Stimulated activated CD4-positive, alpha-beta T cell treated with anti-CD3 and anti-CD28 coated beads, TNF-alpha, amount 100 ng/mL, for 24 hours (primary cell): Measurements from ENCODE around the gene STPG2.

Source experiments
- DNase-seq, 3 experiments: peaks; one replicate each; pipeline ENCODE4 v3.0.0-alpha.2; 2020; ENCODE audit warnings: low read depth in 3 of 3

The STPG2 gene

DNA sequence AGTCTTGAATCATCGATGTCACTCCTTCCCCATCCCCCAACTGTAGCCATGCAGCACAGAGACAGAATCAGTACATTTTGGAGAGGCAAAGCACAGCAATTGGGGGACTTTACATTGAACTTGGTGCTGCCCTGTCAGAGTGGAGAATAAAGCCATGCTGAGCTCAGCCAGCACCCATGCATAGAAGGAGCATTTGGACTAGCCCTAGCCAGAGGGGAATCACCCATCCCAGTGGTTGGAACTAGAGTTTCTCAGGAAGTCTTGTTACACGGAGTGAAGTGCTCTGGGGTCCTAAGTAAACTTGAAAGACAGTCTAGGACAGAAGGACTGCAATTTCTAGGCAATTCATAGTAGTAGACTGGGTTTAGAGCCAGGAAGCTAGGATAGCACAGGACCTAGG is 49.6 kb downstream of the STPG2 start:
- DNase-seq: no peak

DNA sequence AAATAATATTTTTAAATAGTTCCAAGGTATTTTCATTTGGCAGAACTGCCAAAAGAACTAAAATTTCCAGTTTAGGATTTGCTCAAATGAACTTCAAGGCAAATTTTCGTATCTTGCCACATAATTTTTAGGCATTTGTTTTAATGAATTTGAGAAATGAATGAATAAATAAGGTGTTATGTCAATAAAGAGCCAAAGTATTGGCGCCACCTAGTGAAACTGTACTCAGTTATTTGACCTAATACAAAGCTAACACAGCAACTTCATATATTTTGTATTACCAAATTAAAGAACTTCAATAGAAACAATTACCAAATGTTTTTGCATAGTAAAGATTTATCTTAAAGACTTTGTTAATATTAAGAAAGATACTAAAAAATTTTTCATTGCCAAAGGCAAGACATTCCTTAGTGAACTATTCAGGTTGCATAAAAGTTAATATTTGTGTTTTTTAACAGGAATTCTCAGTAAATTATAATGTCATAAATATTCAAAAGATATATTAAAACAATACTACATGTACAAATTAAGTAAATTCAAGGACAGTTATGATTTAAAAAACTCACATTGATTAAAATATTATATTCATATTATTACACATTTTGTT is 50.3 kb downstream of the STPG2 start:
- no peak for DNase-seq

DNA sequence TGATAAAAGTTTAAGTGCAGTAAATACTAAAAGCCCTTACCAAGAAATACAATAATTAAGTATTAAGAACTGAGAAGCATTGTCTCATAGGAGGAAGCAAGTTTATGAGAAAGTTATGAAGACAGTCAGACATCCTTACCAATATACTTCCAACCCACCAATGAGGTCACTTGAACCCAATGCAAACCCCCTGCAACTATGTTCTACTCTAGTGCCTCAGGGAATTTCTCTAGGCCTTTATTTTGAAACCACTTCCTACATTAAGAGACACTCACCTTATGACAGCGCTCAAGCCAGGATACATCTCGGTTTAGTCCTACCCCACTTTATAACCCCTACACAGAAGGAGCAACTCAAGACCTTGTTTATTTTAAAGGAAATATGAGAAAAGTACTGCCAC is 61.3 kb downstream of the STPG2 start:
- no peak for DNase-seq

DNA sequence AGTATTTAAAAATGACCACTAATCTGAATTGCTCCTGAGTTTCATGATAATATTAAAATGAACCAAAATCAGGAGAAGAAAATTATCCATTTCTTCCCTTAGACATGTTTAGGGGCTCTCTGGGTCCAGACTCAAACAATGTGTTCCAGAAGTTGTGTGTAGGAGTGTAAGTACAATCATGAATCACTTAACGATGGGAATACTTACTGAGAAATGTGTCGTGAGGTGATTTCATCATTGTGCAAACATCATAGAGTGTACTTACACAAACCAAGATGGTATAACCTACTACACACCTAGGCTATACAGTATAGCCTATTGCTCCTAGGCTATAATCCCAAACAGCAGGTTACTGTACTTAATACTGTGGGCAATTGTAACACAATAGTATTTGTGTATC is 74.8 kb downstream of the STPG2 start:
- DNase-seq: no peak

DNA sequence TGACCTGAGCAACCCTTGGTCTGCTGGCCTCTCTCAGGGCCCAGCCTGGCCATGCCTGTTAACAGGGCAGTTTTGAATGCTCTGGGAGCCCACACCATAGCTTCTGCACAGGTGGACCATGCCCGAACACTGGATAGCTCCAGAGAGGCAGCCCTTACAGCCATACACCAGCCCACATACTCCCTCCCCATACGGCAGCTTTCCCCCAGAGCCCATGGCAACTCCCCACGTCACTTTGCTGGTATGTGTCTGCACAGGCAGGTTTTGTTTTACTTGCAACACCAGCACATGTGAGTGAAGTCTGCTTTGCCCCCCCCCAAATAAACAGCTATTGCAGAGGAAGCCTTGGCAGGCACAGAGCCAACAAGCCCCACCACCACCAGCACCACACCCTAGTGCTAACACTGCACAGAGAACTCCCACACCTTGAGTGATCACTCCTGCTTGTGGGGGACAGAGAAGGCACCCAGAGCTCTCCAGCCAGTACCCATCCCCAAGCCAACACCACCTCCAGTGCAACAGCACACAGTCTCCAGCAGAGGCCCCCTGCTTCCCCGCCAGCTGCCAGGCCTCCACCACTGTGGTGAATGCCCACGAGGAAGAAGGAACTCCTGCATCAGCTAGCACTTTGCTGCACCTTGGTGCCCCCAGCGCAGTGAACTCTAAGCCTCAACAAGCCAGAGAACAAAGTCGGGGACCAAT is 87.3 kb downstream of the STPG2 start:
- no peak for DNase-seq

DNA sequence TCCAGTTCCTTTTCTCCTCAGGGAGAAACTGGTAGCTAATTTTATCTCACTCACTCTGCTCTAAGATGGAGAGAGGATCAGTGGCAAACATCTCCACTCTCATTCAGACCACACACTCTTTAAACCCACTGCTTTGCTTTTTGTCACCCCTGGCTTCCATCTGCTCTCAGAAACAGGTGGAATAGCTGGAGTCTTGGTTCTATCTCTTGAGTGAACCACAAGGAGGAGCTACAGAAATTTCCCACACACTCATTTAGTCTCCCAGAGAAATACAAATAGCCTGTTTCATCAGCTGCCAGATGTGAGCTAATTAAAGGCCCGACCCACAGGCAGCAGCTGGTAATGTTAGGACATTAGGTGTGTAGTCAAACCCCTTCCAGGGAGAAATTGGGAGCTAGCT is 96.6 kb downstream of the STPG2 start:
- no peak for DNase-seq

DNA sequence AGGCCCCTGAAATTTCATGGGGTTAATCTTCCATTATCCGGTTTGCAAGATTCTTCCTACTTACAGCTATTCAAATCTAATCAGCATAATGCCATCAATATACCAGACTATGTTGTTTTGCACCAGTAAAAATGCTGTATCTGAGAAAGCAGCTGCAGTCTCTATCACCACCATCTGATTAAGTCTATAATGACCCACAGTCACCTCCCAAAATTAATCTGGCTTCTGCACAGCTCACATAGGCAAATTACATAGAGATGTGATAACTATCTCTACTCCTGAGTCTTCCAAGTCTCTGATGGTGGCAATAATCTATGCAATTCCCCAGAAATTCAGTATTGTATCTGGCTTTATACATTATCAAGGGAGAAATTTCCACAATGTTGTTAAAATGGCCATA is 113.2 kb downstream of the STPG2 start:
- DNase-seq: no peak

DNA sequence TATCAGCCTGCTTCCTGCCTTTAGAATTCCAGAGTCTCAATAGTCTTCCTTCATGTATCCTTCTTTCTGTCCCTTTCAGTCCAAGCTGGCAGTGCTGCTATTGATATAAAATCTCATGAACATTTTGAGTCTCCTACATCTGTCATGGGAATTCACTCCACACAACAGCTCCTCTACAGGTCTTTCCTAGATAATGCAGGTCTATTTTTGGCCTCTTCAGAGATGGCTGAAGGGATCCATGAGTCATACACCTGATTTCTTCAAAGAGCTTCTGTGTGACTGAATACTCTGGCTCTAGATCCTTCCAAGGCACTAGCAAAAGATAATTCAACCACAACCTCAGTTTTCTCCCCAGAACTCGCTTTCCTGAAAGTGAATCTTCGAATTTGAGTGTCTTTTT is 115.4 kb downstream of the STPG2 start:
- DNase-seq: no peak

DNA sequence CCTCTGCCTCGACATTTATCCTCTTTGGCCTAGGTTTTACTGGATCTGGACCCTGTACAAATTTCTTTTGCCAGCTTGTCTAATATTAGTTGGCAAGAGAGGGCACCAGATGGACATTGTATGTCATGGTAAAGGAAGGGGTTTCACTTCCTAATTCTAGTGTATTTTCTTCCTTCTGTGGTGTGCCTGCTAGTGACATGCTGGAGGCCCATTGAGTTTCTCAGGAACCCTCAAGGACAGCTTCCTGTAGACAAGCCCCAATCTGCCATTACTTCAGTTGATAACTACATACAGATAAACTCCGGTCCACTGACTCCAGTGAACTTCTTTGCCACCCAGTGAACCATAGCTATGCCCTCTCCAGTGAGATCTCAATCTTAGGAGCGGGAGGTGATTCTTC is 116.9 kb downstream of the STPG2 start:
- DNase-seq: no peak

DNA sequence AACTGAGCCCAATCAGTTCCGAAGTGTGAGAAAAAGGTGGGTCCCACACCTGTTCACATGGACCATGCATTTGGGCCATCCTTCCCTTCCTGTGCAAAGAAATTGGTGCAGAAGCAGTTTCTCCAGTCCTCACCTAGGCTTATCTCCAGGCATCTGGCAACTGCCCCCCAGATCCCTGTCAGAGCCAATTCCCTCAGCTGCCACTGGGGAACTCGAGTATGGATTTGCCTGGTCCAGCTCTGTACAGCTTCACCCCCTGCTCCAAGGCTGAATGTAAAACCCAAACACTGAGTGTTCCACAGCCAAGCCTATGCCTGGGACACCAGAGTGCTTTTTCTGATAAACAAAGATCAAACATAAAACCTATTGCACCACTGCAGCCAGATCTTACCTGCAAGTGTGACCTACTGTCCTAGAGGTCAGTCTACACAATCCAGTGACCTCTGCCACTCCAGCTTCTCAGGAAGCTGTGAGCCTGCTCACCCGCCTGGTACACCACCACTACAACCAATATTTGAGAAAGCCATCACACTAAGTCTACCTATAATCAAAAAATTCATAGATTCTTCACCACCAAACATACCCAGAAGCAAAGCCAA is 136.4 kb downstream of the STPG2 start:
- DNase-seq: no peak

DNA sequence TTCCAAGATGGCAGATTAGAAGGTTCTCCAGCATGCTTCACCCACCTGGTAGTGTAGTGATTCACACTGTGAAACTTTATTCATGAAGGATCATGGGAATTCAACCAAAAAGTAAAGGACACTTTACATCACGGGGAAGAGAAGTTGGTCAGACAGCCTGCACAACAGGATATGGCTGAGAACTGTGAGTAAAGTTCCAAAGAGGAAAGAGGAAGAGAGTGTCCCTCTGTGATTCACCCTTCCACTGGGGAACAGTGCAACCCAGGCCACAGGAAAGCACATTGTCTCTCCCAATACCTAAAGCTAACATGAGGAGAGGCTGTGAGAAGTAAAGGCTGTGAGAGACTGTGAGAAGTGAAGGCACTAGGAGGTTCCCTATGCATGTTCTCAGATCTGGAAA is 137.2 kb downstream of the STPG2 start:
- no peak for DNase-seq

DNA sequence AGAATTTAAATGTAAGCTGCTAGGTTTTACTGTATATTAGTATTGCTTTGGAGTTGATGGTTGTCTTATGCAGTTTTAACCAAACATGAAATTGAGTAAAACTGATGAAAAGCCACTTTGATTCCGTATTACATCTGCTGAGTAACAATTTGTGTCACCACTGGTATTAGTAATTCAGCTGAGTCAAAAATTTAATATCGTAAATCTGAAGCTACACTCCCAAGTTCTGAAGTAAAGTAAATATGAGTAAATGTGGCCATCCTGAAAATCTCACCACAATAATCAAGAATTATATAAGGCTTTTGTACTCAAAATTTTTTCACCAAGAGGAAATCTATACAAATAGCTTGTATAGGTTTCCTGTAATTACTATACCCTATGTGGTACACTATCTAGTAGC is 142.3 kb downstream of the STPG2 start:
- no peak for DNase-seq

DNA sequence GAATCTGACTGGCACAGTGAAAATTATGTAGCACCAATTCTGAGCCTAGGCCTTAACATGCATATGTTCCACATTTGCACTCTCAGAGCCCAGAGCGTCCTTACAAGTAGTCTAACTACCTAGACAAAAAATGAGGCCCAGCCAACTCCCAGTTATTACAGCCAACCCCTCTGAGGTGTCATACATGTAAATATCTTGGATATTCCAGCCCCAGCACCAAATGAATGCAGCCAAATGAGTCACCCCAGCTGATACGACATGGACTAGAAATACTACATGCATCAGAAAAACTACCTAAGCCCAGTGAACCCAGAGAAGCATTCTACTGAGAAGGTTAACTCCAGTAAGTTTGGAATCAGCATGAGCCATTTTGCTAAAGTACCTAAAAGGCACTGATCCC is 145.1 kb downstream of the STPG2 start:
- DNase-seq: no peak

DNA sequence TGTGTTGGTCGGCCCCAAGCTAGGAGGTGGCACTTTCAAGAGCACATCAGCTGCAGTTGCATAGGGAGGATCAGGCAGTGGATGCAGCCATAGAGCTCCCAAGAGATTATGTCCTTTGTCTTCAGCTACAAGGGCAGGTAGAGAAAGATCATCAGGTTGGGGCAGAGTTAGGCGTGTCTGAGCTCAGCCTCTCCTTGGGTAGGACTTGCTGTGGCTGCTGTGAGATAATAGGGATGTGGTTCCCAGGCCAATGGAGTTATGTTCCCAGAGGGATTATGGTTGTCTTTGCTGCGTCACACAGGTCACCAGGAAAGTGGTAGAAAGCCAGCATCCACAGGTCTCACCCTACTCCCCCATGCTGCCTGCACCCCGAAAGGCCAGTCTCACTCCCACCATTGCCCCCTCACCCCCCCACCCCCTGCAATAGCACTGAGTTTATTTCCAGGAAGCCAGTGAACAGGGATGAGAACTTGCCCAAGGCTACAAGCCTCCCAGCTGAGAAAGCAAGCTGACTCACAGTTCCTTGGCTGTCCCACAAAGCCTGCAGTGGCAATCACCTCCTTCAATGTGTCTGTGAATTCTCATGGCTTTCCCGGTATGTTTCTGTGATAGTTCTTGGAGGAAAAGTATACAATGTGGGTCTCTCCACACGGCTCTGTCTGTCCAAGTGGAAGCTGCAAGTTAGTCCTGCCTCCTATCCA is 148.4 kb downstream of the STPG2 start:
- no peak for DNase-seq

DNA sequence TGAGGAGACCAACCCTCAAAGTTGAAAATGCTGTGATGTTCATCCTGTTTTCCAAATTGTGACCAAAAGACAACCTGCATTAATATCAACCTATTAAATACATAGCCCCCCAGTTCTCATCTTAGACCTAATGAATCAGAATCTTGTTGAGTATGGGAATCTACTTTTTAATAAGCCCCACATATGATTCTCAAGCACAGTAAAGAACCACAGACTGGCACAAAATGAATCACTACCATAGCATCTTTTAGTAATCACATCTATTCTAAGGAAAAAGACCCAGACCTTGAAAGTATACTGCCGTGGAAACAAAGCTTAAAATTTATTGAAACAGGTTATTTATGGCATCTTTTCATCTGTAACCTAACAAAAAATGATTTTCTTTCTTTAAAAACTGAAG is 152.9 kb downstream of the STPG2 start:
- no peak for DNase-seq

DNA sequence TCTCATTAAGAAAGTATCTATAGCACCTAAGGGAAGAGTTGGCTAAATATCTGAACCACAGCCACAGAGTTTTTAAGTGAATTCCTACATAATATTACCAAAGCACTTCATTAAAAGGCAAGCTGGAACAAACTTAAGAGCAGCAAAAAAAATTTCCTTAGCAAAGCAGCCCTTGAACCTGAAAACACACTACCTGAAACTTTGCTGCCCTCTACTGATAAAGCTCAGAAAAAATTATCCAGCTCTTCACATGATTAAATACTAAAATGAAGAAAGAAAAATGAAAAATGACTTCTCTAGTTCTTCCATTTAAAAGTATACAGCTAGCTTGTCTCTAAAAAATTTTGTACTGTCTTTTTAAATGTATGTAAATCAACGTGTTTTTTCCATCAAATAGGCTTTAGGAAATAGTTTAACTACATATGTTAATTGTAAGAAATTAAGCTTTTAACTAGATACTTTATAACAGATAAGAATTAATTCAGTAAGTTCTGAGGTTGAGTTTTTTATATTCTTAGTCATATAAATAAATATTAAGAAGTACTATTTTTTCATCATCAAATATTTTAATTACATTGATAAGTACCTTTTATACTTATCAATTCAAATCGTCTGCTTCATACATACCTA is 156.1 kb downstream of the STPG2 start:
- no peak for DNase-seq

DNA sequence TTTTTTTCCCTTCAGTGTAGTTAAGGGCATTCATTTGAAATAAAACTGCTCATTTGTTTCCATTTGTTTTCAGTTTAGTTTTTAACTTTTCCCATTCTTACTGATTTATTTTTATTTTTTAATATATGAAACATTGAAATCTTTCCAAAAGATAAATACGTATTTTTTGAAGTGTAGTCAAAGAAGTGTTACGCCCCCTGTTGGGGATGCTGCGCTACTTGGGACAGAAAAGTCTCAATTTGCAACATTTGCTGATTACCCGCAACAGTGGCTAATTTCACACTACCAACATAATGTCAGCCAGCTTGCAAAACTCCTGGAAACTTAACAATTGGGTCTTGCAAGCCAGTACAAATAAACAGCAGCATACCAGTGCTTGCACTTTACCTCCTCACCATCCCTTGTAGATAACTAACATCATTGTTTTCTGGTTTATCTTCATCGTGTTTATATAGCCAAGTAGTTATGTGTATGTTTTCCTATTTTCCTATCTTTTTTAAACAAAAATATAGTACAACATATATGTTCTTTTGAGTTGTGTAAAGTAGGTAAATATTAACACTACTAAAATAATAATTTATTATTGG is 158.6 kb downstream of the STPG2 start:
- no peak for DNase-seq

DNA sequence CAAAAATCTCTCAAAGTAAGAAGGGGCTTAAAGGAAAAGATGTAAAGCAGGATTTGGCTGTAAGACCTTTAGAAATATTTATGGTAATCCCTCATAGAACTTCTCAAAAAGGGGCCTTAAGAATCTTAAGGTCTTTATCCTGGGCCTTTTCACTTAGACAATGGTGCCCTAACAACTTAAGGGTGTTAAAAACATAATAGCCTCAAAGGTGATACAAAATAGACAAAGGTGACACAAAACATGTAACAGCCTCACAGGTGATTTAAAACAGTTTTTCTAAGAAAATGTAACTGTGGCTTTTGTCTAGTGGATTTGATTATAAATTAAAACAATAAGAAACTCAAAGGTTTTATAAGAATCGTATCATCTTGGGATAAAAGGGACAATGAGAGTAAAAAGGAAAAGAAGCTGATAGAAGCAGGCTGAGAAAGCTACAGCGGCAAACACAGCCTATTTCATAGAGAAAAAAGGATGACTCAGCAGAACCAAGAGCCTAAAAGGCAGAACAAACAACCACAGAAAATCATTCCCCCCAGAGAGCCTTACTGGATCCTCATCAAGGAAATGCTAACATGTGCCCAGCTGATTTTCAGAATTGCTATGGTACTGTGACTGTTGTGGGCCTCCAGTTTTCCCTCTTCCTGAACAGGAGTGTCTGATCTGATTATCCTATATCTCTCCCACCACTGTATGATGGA is 164.3 kb downstream of the STPG2 start:
- DNase-seq: no peak

DNA sequence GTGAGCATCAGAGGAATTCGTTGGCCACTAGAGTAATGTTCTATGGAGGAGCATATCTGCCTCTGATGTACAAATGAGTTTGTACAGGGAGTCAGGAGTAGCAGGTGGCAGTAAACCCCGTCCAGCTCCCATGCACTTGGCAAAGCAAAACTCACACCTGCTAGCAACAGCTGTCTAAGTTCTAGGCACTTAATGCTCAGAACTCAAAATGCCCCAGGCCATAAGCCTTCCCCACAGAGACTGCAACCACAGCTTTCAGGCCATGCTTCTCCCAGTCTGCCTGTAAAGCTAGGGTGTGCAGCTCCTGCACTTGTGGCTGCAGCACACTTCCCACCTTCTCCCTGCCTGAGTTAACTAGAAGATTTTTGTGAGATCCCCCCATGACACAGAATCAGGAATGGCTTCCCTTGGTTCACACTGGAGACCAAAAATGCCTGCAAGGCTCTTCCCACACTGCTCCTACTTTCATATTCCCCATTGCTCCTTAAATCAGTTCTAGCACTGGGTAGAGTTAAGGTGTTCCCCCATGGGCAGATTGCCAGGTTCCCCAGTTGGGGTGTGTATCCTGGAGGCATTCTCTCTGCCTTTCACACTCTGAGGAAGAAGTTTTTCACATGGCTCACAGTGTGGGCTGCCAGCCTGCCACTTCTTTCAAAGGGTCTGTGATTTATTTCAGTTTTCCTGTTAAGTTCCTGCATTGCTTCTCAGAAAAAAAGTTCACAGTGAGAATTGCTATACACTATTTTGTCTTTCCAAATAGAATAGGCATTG is 189.9 kb downstream of the STPG2 start:
- no peak for DNase-seq

DNA sequence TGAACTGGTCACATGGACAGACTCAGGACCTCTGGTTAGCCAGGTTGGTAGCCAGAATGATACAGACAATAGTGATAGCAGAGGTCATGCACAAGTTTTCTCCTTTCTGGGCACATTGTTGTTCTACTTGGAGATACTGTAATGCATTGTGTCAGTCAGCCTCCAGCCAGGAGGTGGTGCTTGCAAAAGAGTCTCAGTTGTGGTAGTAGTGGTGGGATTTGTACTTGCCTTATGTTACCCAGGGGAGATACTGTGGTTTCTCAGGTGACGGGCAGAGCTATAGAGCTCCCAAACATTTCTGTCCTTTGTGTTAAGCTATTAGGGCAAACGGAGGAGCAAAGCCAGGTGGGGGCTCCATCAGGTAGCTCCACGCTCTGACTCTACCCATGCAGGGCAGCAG is 190.5 kb downstream of the STPG2 start:
- DNase-seq: no peak

DNA sequence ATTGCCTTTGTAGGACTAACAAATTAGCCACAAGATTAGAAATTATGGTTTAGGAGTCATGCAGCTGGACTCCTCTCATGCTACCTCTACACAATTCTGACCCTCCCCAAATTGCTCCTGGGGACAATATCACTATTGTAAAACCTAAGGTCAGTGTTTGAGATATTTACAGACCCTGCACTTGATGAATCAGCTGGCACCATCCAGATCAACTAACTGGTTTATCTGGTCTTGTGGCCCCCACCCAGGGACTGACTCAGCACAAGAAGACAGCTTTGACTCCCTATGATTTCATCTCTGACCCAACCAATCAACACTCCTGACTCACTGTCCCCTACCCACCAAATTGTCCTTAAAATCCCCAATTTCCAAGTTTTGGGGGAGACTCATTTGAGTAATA is 192.4 kb downstream of the STPG2 start:
- DNase-seq: no peak
